Tibial nerve (tissue), 4 donors: Measurements from ENCODE around the gene NOTCH2.

Experiments
- CTCF ChIP-seq, 5 experiments: fragments of 200-600 bp in 3 of 5; fragments of 450-650 bp in 2 of 5; sonication (generic) in 3 of 5; IDR thresholded peaks; one replicate each; pipeline ENCODE4 v1.5.1; 2016 to 2019; ENCODE audit warnings: antibody characterized with exemption in 5 of 5, mild to moderate bottlenecking in 3 of 5, moderate library complexity in 2 of 5
- EP300 ChIP-seq, 2 donors: sonication (generic); formaldehyde crosslinking; IDR thresholded peaks; one replicate each; pipeline ENCODE4 v1.6.1; 2017; ENCODE audit warnings: antibody characterized with exemption in 2 of 2, mild to moderate bottlenecking in 1 of 2

- TF ChIP-seq CTCF (IDR thresholded peaks at IDR 0.05) (no peak), EP300 (IDR thresholded peaks at IDR 0.05) (no peak)
Observed at GRCh38 chr1:119978018-119978505, 91.4 kb downstream of the NOTCH2 start.
